Activated B cell treated with CpG ODN at 0.5 μM for 24 hours (primary cell): Measurements from ENCODE around the gene PRKN. TPM values are rescaled to one million over a fixed set of nuclear protein-coding genes. Genes with fewer than 3 reads are reported as not detected.

Experiments
- ATAC-seq: fragments of 200-7000 bp; cut with Tn5 transposase; one replicate; pipeline ENCODE4 v1.10.0; 2021; ENCODE audit warnings: low read depth, mild to moderate bottlenecking, moderate library complexity
- CTCF ChIA-PET: fragments of 350-600 bp; sonication (Branson Sonifier 250); formaldehyde crosslinking; loops from one replicate; lab custom pipeline; 2021; ENCODE audit warnings: antibody characterized with exemption; lab: Charles Lee
- POLR2A ChIA-PET: fragments of 350-600 bp; sonication (Branson Sonifier 250); formaldehyde crosslinking; loops from one replicate; lab custom pipeline; 2021; ENCODE audit warnings: antibody characterized with exemption; lab: Charles Lee
- DNase-seq: peaks from one replicate; pipeline ENCODE4 v3.0.0; 2022
- H3K27ac Mint-ChIP-seq: one replicate; pipeline ENCODE4 v1.8.0; 2020; ENCODE audit warnings: mixed read lengths
- H3K27me3 Mint-ChIP-seq: one replicate; pipeline ENCODE4 v1.8.0; 2021; ENCODE audit warnings: mixed read lengths
- H3K36me3 Mint-ChIP-seq: one replicate; pipeline ENCODE4 v1.8.0; 2021; ENCODE audit warnings: low read depth, mixed read lengths
- H3K4me1 Mint-ChIP-seq: one replicate; pipeline ENCODE4 v1.8.0; 2021; ENCODE audit warnings: mixed read lengths
- H3K4me3 Mint-ChIP-seq: one replicate; pipeline ENCODE4 v1.8.0; 2020; ENCODE audit warnings: mild to moderate bottlenecking, mixed read lengths
- H3K9me3 Mint-ChIP-seq: one replicate; pipeline ENCODE4 v1.8.0; 2020; ENCODE audit warnings: mixed read lengths
- CTCF ChIP-seq: fragments of 200-600 bp; IDR thresholded peaks from one replicate; pipeline ENCODE4 v1.8.0; 2022; ENCODE audit warnings: antibody characterized with exemption, mild to moderate bottlenecking
- intact Hi-C: fragments of 100-400 bp; cut with micrococcal nuclease; formaldehyde crosslinking; loops from one replicate; pipeline ENCODE4 v1.15.1; 2024
- total RNA-seq: library from RNA; stranded (reverse); gene quantifications from 2 replicates; pipeline ENCODE4 v1.2.3, GENCODE V29; 2022

Gene PRKN
- total RNA-seq, 1 donor from 2014 or later: 2.3 TPM

GRCh38 chr6:161372422-161372793, 1355.2 kb downstream of the PRKN start:
- H3K4me3 Mint-ChIP-seq: no peak overlapping the region
- H3K27ac Mint-ChIP-seq: no peak overlapping the region
- no peaks in the 10 kb centered on the region for H3K4me1 Mint-ChIP-seq
- POLR2A ChIA-PET: no interaction called here
- intact Hi-C loops: loop anchor here (5.0 kb wide), 2 partner anchors 380 to 1510 kb away; partner anchors contain the start of gene MAP3K4
- H3K27me3 Mint-ChIP-seq: no peaks in the 10 kb centered on the region
- no peaks in the 10 kb centered on the region for H3K9me3 Mint-ChIP-seq
- TF ChIP-seq CTCF: no peak
- CTCF ChIA-PET: interaction anchor here (1.3 to 5.2 kb wide), 6 partner anchors 21 to 853 kb away, joined by 3 to 139 read pairs (median 14); no protein-coding TSS in a partner anchor
- DNase-seq (no peak), ATAC-seq (no peak)
- H3K36me3 Mint-ChIP-seq: no peaks in the 10 kb centered on the region

DNA sequence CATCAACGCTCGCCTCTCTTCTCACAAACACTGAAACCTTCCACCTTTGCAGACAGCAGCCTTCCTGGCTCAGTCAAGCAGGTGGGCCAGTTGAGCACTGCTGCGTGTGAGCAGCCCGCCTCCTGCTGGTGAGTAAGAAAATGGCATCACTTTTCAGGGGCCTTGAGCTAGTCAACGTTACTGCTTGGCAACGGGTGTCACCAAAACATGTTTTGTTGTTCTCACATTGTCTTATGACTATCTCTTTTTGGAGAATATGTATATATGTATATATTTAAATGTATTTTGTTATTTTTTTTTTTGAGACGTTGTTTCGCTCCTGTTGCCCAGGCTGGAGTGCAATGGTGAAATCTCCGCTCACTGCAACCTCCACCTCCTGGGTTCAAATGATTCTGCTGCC, 1356.7 kb downstream of the PRKN start:
- intact Hi-C loops: loop anchor here (1.0 to 5.0 kb wide), 6 partner anchors 218 to 1509 kb away; partner anchors contain the start of gene MAP3K4
- Mint-ChIP-seq H3K27me3 (no peaks in the 10 kb centered on the region), H3K4me3 (no peak overlapping the region), H3K9me3 (no peaks in the 10 kb centered on the region), H3K36me3 (no peaks in the 10 kb centered on the region), H3K4me1 (no peaks in the 10 kb centered on the region), H3K27ac (no peak overlapping the region)
- ChIA-PET POLR2A (interaction anchor here (0.6 kb wide), 1 partner anchor 11 kb away, joined by 6 read pairs; no protein-coding TSS in a partner anchor), CTCF (interaction anchor here (0.6 to 5.2 kb wide), 17 partner anchors 9 to 853 kb away, joined by 3 to 139 read pairs (median 4); no protein-coding TSS in a partner anchor)
- DNase-seq: peak; percentile 27
- ATAC-seq: peak; percentile 87
- TF ChIP-seq CTCF: peak; percentile 42

GRCh38 chr6:161369339-161369738, 1358.2 kb downstream of the PRKN start:
- H3K9me3 Mint-ChIP-seq: no peaks in the 10 kb centered on the region
- ATAC-seq (no peak), DNase-seq (no peak)
- intact Hi-C loops: no loop called here
- ChIA-PET POLR2A (no interaction called here), CTCF (interaction anchor here (1.0 to 1.4 kb wide), 2 partner anchors 438 to 441 kb away, joined by 3 to 5 read pairs; no protein-coding TSS in a partner anchor)
- no peak overlapping the region for H3K27ac Mint-ChIP-seq
- no peaks in the 10 kb centered on the region for H3K36me3 Mint-ChIP-seq
- H3K27me3 Mint-ChIP-seq: no peaks in the 10 kb centered on the region
- H3K4me3 Mint-ChIP-seq: no peak overlapping the region
- no peaks in the 10 kb centered on the region for H3K4me1 Mint-ChIP-seq
- TF ChIP-seq CTCF: no peak

DNA sequence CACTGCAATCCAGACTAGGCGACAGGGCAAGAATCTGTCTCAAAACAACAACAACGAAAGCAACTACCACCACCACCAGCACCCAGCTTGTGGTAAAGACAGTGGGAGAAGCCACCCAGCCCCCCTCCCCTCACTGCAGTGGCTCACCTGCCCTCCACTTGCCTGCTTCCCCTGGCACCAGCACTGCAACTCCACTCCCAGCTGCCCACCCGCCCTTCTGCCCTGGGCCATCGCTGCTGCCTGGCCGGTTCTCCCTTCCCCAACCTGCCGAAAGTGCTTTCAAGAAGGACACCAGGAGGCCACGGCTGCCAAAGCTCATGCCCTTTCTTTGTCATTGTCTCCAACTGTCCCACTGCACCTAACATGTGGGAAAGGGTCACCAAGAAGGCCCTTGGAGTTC, 1359.1 kb downstream of the PRKN start:
- POLR2A ChIA-PET: interaction anchor here (0.7 kb wide), 1 partner anchor 429 kb away, joined by 3 read pairs; no protein-coding TSS in a partner anchor
- no peak for DNase-seq
- intact Hi-C loops: no loop called here
- Mint-ChIP-seq H3K36me3 (no peaks in the 10 kb centered on the region), H3K27ac (no peak overlapping the region), H3K4me1 (no peaks in the 10 kb centered on the region), H3K9me3 (peaks cover under 1% of the 10 kb centered on the region), H3K4me3 (no peak overlapping the region), H3K27me3 (no peaks in the 10 kb centered on the region)
- CTCF ChIA-PET: interaction anchor here (1.4 kb wide), 1 partner anchor 440 kb away, joined by 5 read pairs; no protein-coding TSS in a partner anchor
- no peak for ATAC-seq
- no peak for TF ChIP-seq CTCF

DNA sequence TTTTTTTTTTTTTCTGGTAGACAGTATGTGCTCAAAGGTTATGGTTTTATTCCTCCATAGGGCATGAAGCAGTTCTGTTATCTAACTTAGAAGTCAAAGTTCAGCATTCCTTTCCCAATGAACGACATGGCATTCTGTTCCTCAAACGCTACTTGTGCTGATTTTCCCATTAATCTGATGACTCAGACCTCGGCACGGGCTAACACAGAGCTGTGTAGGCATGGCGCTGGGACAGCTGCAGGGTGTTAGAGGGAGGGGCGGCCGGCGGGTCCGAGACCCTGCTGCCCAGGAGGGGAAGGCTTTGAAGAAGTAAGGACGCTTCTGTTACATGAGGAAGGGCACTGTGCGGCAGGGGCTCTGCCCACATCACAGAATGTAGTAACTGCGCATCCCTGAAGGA, 1360.1 kb downstream of the PRKN start:
- DNase-seq: no peak
- H3K27me3 Mint-ChIP-seq: no peaks in the 10 kb centered on the region
- H3K4me3 Mint-ChIP-seq: no peak overlapping the region
- no peaks in the 10 kb centered on the region for H3K4me1 Mint-ChIP-seq
- CTCF ChIA-PET: no interaction called here
- no peak for TF ChIP-seq CTCF
- ATAC-seq: no peak
- H3K9me3 Mint-ChIP-seq: peaks cover 7% of the 10 kb centered on the region
- no peaks in the 10 kb centered on the region for H3K36me3 Mint-ChIP-seq
- no peak overlapping the region for H3K27ac Mint-ChIP-seq
- intact Hi-C loops: no loop called here
- POLR2A ChIA-PET: no interaction called here
